ENCODE data around the gene MEI1.

GRCh38 chr22:41766476-41766875 is 67.2 kb downstream of the MEI1 start:
- TF ChIP-seq, protein P1, sequence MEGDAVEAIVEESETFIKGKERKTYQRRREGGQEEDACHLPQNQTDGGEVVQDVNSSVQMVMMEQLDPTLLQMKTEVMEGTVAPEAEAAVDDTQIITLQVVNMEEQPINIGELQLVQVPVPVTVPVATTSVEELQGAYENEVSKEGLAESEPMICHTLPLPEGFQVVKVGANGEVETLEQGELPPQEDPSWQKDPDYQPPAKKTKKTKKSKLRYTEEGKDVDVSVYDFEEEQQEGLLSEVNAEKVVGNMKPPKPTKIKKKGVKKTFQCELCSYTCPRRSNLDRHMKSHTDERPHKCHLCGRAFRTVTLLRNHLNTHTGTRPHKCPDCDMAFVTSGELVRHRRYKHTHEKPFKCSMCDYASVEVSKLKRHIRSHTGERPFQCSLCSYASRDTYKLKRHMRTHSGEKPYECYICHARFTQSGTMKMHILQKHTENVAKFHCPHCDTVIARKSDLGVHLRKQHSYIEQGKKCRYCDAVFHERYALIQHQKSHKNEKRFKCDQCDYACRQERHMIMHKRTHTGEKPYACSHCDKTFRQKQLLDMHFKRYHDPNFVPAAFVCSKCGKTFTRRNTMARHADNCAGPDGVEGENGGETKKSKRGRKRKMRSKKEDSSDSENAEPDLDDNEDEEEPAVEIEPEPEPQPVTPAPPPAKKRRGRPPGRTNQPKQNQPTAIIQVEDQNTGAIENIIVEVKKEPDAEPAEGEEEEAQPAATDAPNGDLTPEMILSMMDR (optimal IDR thresholded peaks at IDR 0.05 in 1 of 3, IDR thresholded peaks at IDR 0.05 in 1 of 3, conservative IDR thresholded peaks at IDR 0.05 in 1 of 3; ENCODE audit: extremely low read depth in 1 of 3, insufficient read depth in 2 of 3, low read length in 3 of 3): no peak
- no peak for TF ChIP-seq EZH2 (IDR thresholded peaks at IDR 0.05; ENCODE audit: low read length)
